HEK293 (cell line): Measurements from ENCODE around the gene NIN.

Experiments used
- CTCF ChIA-PET: fragments of 350-600 bp; formaldehyde crosslinking; extraction: SDS; loops from one replicate; lab custom pipeline; 2021; ENCODE audit warnings: antibody characterized with exemption; lab: Yijun Ruan, JAX
- POLR2A ChIA-PET: fragments of 300-600 bp; formaldehyde crosslinking; extraction: SDS; loops from one replicate; lab custom pipeline; 2020; ENCODE audit warnings: antibody characterized with exemption, inconsistent platforms; lab: Yijun Ruan, JAX
- H3K27ac ChIP-seq: fragments of 200-500 bp; sonication (Bioruptor generic); 2 replicates; pipeline ENCODE4 v1.5.1; 2014; ENCODE audit warnings: low read depth, low read length, control low read depth, inconsistent platforms; ENCODE audit errors: extremely low read depth
- H3K36me3 ChIP-seq, 2 experiments: fragments of 200-500 bp in 1 of 2; sonication (Bioruptor generic) in 1 of 2; 1 replicate in 1 of 2; 2 replicates in 1 of 2; pipeline ENCODE4 v1.5.1; 2014 to 2017; ENCODE audit warnings: inconsistent platforms in 2 of 2, low read length in 2 of 2; ENCODE audit not compliant: control insufficient read depth in 2 of 2, insufficient read depth in 1 of 2
- H3K4me1 ChIP-seq: fragments of 200-500 bp; sonication (Bioruptor generic); 2 replicates; pipeline ENCODE4 v1.5.1; 2014; ENCODE audit warnings: mild to moderate bottlenecking, low read length, inconsistent platforms; ENCODE audit not compliant: control insufficient read depth, insufficient read depth
- H3K4me3 ChIP-seq: 2 replicates; pipeline ENCODE4 v1.5.1; 2011; ENCODE audit warnings: low read depth, mild to moderate bottlenecking, control low read depth, low read length, moderate library complexity
- H3K9me3 ChIP-seq: fragments of 200-500 bp; sonication (Bioruptor generic); 2 replicates; pipeline ENCODE4 v1.5.1; 2014; ENCODE audit warnings: low read depth, low read length, inconsistent platforms; ENCODE audit not compliant: control insufficient read depth, insufficient read depth
- GLI2 ChIP-seq: fragments of 450-650 bp; formaldehyde crosslinking; IDR thresholded peaks from 2 replicates; pipeline ENCODE4; 2017; ENCODE audit warnings: missing biosample characterization, missing genetic modification characterization, low read depth, borderline replicate concordance
- GLI4 ChIP-seq: fragments of 450-650 bp; formaldehyde crosslinking; IDR thresholded peaks from 2 replicates; pipeline ENCODE4 v1.5.1; 2016; ENCODE audit warnings: missing biosample characterization, missing genetic modification characterization
- HIC1 ChIP-seq: fragments of 450-650 bp; formaldehyde crosslinking; IDR thresholded peaks from 2 replicates; pipeline ENCODE4 v1.5.1; 2016; ENCODE audit warnings: missing biosample characterization, missing genetic modification characterization
- KLF10 ChIP-seq: fragments of 450-650 bp; IDR thresholded peaks from 2 replicates; pipeline ENCODE4 v1.5.1; 2018; ENCODE audit warnings: missing biosample characterization, mild to moderate bottlenecking, missing genetic modification characterization
- ZBTB48 ChIP-seq: fragments of 450-650 bp; formaldehyde crosslinking; IDR thresholded peaks from 2 replicates; pipeline ENCODE4 v1.5.1; 2016; ENCODE audit warnings: missing biosample characterization, missing genetic modification characterization
- ZFP37 ChIP-seq: fragments of 450-650 bp; formaldehyde crosslinking; IDR thresholded peaks from 2 replicates; pipeline ENCODE4 v1.5.1; 2016; ENCODE audit warnings: missing biosample characterization, missing genetic modification characterization
- ZNF121 ChIP-seq: fragments of 450-650 bp; formaldehyde crosslinking; IDR thresholded peaks from 2 replicates; pipeline ENCODE4 v1.5.1; 2016; ENCODE audit warnings: missing biosample characterization, missing genetic modification characterization
- ZNF394 ChIP-seq: fragments of 450-650 bp; formaldehyde crosslinking; IDR thresholded peaks from 2 replicates; pipeline ENCODE4 v1.5.1; 2016; ENCODE audit warnings: missing biosample characterization, missing genetic modification characterization, mild to moderate bottlenecking, moderate library complexity, borderline replicate concordance
- ZNF416 ChIP-seq: fragments of 450-650 bp; formaldehyde crosslinking; IDR thresholded peaks from 2 replicates; pipeline ENCODE4 v1.5.1; 2016; ENCODE audit warnings: missing biosample characterization, missing genetic modification characterization
- ZNF530 ChIP-seq: fragments of 450-650 bp; formaldehyde crosslinking; IDR thresholded peaks from 2 replicates; pipeline ENCODE4 v1.5.1; 2016; ENCODE audit warnings: low read depth, missing biosample characterization, missing genetic modification characterization
- ZNF560 ChIP-seq: fragments of 450-650 bp; formaldehyde crosslinking; IDR thresholded peaks from 2 replicates; pipeline ENCODE4 v1.5.1; 2017; ENCODE audit warnings: missing biosample characterization, missing genetic modification characterization, borderline replicate concordance
- TF ChIP-seq, protein P1 (sequence below): fragments of 450-650 bp; formaldehyde crosslinking; IDR thresholded peaks from 2 replicates; pipeline ENCODE4 v1.5.1; 2016; ENCODE audit warnings: missing biosample characterization, missing genetic modification characterization
- TF ChIP-seq, protein P2 (sequence below): fragments of 450-650 bp; formaldehyde crosslinking; IDR thresholded peaks from 2 replicates; pipeline ENCODE4 v1.5.1; 2017; ENCODE audit warnings: missing biosample characterization, missing genetic modification characterization
- TF ChIP-seq, protein P3 (sequence below): fragments of 450-650 bp; formaldehyde crosslinking; IDR thresholded peaks from 2 replicates; pipeline ENCODE4 v1.5.1; 2017; ENCODE audit warnings: missing biosample characterization, missing genetic modification characterization
- TF ChIP-seq, protein P4 (sequence below): fragments of 450-650 bp; formaldehyde crosslinking; IDR thresholded peaks from 2 replicates; pipeline ENCODE4 v1.5.1; 2016; ENCODE audit warnings: missing biosample characterization, missing genetic modification characterization

Gene NIN

GRCh38 chr14:50728836-50729235 is 102.1 kb downstream of the NIN start:
- CTCF ChIA-PET = interaction anchor here (0.6 to 1.0 kb wide), 3 partner anchors 14 to 99 kb away, joined by 3 to 6 read pairs (median 3); no protein-coding TSS in a partner anchor
- TF ChIP-seq HIC1 (tag by site-specific recombination) = no peak
- TF ChIP-seq, protein P1, sequence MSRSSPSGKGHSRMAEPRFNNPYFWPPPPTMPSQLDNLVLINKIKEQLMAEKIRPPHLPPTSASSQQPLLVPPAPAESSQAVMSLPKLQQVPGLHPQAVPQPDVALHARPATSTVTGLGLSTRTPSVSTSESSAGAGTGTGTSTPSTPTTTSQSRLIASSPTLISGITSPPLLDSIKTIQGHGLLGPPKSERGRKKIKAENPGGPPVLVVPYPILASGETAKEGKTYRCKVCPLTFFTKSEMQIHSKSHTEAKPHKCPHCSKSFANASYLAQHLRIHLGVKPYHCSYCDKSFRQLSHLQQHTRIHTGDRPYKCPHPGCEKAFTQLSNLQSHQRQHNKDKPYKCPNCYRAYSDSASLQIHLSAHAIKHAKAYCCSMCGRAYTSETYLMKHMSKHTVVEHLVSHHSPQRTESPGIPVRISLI (tag by site-specific recombination) = no peak
- TF ChIP-seq GLI2 (tag by site-specific recombination) = no peak
- TF ChIP-seq ZBTB48 (tag by site-specific recombination) = no peak
- TF ChIP-seq ZNF560 (tag by site-specific recombination) = no peak
- no peak for TF ChIP-seq GLI4 (tag by site-specific recombination)
- TF ChIP-seq ZNF121 (tag by site-specific recombination) = no peak
- TF ChIP-seq ZNF394 = no peak
- no peak for TF ChIP-seq ZNF530 (tag by site-specific recombination)
- TF ChIP-seq, protein P2, sequence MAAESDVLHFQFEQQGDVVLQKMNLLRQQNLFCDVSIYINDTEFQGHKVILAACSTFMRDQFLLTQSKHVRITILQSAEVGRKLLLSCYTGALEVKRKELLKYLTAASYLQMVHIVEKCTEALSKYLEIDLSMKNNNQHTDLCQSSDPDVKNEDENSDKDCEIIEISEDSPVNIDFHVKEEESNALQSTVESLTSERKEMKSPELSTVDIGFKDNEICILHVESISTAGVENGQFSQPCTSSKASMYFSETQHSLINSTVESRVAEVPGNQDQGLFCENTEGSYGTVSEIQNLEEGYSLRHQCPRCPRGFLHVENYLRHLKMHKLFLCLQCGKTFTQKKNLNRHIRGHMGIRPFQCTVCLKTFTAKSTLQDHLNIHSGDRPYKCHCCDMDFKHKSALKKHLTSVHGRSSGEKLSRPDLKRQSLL (tag by site-specific recombination) = no peak
- TF ChIP-seq, protein P3, sequence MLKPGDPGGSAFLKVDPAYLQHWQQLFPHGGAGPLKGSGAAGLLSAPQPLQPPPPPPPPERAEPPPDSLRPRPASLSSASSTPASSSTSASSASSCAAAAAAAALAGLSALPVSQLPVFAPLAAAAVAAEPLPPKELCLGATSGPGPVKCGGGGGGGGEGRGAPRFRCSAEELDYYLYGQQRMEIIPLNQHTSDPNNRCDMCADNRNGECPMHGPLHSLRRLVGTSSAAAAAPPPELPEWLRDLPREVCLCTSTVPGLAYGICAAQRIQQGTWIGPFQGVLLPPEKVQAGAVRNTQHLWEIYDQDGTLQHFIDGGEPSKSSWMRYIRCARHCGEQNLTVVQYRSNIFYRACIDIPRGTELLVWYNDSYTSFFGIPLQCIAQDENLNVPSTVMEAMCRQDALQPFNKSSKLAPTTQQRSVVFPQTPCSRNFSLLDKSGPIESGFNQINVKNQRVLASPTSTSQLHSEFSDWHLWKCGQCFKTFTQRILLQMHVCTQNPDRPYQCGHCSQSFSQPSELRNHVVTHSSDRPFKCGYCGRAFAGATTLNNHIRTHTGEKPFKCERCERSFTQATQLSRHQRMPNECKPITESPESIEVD = no peak
- no peak for TF ChIP-seq ZFP37 (tag by site-specific recombination)
- no peak for TF ChIP-seq KLF10 (tag by site-specific recombination)
- no peak for TF ChIP-seq ZNF416 (tag by site-specific recombination)
- TF ChIP-seq, protein P4, sequence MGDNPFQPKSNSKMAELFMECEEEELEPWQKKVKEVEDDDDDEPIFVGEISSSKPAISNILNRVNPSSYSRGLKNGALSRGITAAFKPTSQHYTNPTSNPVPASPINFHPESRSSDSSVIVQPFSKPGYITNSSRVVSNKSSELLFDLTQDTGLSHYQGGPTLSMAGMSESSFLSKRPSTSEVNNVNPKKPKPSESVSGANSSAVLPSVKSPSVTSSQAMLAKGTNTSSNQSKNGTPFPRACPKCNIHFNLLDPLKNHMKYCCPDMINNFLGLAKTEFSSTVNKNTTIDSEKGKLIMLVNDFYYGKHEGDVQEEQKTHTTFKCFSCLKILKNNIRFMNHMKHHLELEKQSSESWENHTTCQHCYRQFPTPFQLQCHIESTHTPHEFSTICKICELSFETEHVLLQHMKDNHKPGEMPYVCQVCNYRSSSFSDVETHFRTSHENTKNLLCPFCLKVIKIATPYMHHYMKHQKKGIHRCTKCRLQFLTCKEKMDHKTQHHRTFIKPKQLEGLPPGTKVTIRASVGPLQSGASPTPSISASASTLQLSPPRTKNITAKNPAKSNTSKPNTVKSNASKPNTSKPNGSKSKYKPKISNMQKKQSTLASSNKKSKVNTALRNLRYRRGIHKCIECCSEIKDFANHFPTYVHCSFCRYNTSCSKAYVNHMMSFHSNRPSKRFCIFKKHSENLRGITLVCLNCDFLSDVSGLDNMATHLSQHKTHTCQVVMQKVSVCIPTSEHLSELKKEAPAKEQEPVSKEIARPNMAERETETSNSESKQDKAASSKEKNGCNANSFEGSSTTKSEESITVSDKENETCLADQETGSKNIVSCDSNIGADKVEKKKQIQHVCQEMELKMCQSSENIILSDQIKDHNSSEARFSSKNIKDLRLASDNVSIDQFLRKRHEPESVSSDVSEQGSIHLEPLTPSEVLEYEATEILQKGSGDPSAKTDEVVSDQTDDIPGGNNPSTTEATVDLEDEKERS = no peak
- Histone ChIP-seq H3K27ac (no peak overlapping the region), H3K9me3 (no peaks in the 10 kb centered on the region), H3K4me3 (no peak overlapping the region), H3K4me1 (0 out of 2 replicates have a peak, but pooled peaks cover 2% of the 10 kb centered on the region), H3K36me3 (peaks cover 34 to 67% of the 10 kb centered on the region in 2 experiments)
- POLR2A ChIA-PET = no interaction called here
